ENCODE data around the gene AXL.
"Not testable (repeated sequence)": the region's sequence is repeated elsewhere in the genome, so short reads cannot be mapped to it uniquely, and the experiment has no call there.

DNA sequence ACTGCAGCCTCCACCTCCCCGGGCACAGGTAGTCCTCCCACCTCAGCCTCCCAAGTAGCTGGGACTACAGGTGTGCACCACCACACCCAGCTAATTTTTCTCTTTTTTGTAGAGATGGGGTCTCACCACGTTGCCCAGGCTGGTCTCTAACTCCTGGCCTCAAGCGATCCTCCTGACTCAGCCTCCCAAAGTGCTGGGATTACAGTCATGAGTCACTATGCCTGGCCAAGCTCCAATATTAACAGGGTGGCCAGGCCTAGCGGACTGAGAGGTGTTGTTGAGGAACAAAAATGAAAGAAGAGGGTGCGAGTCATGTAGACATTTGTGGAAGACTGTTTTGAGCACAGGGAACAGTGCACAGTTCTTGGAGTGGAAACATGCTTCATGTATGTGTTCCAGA, 10.3 kb downstream of the AXL start:
- TF ChIP-seq POLR2A, CTCF, EP300 (IDR thresholded peaks at IDR 0.05): not testable (repeated sequence)

Measured in tibial nerve (tissue), 4 donors.